GM23338 (cell line): Measurements from ENCODE around the gene RSRC1.

Experiments
- EZH2 ChIP-seq: fragments of 200-600 bp; sonication (generic); IDR thresholded peaks from one replicate; pipeline ENCODE4 v1.8.0; 2017; ENCODE audit warnings: antibody characterized with exemption, mild to moderate bottlenecking, low read depth; ENCODE audit not compliant: unreplicated experiment
- EZH2phosphoT487 ChIP-seq: fragments of 200-600 bp; sonication (generic); IDR thresholded peaks from one replicate; pipeline ENCODE4 v1.8.1; 2018; ENCODE audit warnings: antibody characterized with exemption; ENCODE audit not compliant: unreplicated experiment
- JUNB ChIP-seq: IDR thresholded peaks from one replicate; pipeline ENCODE4 v1.6.1; 2016; ENCODE audit warnings: antibody characterized with exemption; ENCODE audit not compliant: unreplicated experiment
- POLR2AphosphoS5 ChIP-seq: IDR thresholded peaks from 2 replicates; pipeline ENCODE4 v1.6.1; 2016; ENCODE audit warnings: antibody characterized with exemption, low read depth
- ZNF331 ChIP-seq: fragments of 250-450 bp; sonication (Bioruptor Pico); IDR thresholded peaks from 2 replicates; pipeline ENCODE4 v1.5.0; 2020; ENCODE audit warnings: low read depth, mild to moderate bottlenecking, moderate library complexity
- TF ChIP-seq, protein P1 (sequence below), 2 experiments: fragments of 200-600 bp in 1 of 2; sonication (generic) in 1 of 2; conservative IDR thresholded peaks; 2 replicates each; pipeline versions ENCODE4 v1.5.1 to v1.6.1; 2016 to 2017; ENCODE audit warnings: antibody characterized with exemption in 2 of 2, low read depth in 2 of 2, mild to moderate bottlenecking in 2 of 2, moderate library complexity in 1 of 2
- TF ChIP-seq, protein P2 (sequence below): fragments of 250-450 bp; sonication (Bioruptor Pico); IDR thresholded peaks from 2 replicates; pipeline ENCODE4 v1.5.0; 2020; ENCODE audit warnings: mild to moderate bottlenecking, moderate library complexity

DNA sequence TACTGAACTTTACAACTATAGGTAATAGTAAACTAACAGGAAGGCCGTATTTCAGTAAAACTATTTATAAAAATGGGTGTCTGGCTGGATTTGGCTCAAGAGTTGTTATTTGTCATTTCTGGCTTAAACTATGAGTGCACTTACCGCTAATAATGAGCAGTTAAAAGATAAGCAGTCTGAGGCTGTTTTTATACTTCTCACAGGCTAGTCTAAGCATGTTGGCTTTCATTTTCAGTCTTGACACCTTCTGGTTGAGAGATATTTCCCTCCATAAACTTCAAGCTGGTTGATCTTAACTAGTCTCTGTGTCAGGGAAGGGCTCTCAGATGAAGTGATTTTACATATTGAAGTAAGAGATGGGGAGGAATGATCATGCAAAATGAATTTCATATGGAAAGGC is 96.1 kb downstream of the RSRC1 start:
- TF ChIP-seq, protein P1, sequence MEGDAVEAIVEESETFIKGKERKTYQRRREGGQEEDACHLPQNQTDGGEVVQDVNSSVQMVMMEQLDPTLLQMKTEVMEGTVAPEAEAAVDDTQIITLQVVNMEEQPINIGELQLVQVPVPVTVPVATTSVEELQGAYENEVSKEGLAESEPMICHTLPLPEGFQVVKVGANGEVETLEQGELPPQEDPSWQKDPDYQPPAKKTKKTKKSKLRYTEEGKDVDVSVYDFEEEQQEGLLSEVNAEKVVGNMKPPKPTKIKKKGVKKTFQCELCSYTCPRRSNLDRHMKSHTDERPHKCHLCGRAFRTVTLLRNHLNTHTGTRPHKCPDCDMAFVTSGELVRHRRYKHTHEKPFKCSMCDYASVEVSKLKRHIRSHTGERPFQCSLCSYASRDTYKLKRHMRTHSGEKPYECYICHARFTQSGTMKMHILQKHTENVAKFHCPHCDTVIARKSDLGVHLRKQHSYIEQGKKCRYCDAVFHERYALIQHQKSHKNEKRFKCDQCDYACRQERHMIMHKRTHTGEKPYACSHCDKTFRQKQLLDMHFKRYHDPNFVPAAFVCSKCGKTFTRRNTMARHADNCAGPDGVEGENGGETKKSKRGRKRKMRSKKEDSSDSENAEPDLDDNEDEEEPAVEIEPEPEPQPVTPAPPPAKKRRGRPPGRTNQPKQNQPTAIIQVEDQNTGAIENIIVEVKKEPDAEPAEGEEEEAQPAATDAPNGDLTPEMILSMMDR (conservative IDR thresholded peaks at IDR 0.05; ENCODE audit: low read depth in 2 of 2) = no peak
- TF ChIP-seq POLR2AphosphoS5 = no peak
- TF ChIP-seq EZH2 = no peak
- no peak for TF ChIP-seq JUNB
- TF ChIP-seq, protein P2, sequence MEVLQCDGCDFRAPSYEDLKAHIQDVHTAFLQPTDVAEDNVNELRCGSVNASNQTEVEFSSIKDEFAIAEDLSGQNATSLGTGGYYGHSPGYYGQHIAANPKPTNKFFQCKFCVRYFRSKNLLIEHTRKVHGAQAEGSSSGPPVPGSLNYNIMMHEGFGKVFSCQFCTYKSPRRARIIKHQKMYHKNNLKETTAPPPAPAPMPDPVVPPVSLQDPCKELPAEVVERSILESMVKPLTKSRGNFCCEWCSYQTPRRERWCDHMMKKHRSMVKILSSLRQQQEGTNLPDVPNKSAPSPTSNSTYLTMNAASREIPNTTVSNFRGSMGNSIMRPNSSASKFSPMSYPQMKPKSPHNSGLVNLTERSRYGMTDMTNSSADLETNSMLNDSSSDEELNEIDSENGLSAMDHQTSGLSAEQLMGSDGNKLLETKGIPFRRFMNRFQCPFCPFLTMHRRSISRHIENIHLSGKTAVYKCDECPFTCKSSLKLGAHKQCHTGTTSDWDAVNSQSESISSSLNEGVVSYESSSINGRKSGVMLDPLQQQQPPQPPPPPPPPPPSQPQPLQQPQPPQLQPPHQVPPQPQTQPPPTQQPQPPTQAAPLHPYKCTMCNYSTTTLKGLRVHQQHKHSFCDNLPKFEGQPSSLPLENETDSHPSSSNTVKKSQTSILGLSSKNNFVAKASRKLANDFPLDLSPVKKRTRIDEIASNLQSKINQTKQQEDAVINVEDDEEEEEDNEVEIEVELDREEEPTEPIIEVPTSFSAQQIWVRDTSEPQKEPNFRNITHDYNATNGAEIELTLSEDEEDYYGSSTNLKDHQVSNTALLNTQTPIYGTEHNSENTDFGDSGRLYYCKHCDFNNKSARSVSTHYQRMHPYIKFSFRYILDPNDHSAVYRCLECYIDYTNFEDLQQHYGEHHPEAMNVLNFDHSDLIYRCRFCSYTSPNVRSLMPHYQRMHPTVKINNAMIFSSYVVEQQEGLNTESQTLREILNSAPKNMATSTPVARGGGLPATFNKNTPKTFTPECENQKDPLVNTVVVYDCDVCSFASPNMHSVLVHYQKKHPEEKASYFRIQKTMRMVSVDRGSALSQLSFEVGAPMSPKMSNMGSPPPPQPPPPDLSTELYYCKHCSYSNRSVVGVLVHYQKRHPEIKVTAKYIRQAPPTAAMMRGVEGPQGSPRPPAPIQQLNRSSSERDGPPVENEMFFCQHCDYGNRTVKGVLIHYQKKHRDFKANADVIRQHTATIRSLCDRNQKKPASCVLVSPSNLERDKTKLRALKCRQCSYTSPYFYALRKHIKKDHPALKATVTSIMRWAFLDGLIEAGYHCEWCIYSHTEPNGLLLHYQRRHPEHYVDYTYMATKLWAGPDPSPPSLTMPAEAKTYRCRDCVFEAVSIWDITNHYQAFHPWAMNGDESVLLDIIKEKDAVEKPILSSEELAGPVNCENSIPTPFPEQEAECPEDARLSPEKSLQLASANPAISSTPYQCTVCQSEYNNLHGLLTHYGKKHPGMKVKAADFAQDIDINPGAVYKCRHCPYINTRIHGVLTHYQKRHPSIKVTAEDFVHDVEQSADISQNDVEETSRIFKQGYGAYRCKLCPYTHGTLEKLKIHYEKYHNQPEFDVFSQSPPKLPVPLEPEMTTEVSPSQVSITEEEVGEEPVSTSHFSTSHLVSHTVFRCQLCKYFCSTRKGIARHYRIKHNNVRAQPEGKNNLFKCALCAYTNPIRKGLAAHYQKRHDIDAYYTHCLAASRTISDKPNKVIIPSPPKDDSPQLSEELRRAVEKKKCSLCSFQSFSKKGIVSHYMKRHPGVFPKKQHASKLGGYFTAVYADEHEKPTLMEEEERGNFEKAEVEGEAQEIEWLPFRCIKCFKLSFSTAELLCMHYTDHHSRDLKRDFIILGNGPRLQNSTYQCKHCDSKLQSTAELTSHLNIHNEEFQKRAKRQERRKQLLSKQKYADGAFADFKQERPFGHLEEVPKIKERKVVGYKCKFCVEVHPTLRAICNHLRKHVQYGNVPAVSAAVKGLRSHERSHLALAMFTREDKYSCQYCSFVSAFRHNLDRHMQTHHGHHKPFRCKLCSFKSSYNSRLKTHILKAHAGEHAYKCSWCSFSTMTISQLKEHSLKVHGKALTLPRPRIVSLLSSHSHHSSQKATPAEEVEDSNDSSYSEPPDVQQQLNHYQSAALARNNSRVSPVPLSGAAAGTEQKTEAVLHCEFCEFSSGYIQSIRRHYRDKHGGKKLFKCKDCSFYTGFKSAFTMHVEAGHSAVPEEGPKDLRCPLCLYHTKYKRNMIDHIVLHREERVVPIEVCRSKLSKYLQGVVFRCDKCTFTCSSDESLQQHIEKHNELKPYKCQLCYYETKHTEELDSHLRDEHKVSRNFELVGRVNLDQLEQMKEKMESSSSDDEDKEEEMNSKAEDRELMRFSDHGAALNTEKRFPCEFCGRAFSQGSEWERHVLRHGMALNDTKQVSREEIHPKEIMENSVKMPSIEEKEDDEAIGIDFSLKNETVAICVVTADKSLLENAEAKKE = no peak
- TF ChIP-seq ZNF331 (CRISPR knock-in tag) = no peak
- no peak for TF ChIP-seq EZH2phosphoT487
